Activated T-helper 1 cell treated with anti-CD3 and anti-CD28 coated beads, Interleukin-2, amount 50 U/mL, for 16 hours (primary cell): Measurements from ENCODE around the gene SCFD2.
"Not testable (repeated sequence)": the region's sequence is repeated elsewhere in the genome, so short reads cannot be mapped to it uniquely, and the experiment has no call there.

Experiments
- DNase-seq, 2 donors: peaks; one replicate each; pipeline ENCODE4 v3.0.0-alpha.2; 2020; ENCODE audit warnings: low read depth in 1 of 2, low spot score in 1 of 2

The SCFD2 gene

DNA sequence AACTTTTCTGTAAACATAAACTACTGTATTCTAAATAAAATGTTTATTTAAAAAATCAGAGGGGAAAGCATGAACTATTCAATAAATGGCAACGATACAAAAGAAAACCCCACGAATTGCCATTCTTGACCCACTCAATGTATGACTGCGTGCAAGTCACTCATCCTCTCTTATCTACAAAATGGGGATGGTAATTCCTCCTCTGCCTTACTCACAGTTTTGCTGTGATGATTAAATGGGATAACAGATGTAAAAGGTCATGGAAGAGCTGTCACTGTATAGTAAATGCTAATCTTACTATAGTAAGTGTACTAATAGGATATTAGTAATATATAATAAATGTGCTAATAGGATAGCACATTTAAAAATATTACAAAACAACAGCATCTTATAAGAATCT is 173.4 kb downstream of the SCFD2 start:
- DNase-seq, result no peak

DNA sequence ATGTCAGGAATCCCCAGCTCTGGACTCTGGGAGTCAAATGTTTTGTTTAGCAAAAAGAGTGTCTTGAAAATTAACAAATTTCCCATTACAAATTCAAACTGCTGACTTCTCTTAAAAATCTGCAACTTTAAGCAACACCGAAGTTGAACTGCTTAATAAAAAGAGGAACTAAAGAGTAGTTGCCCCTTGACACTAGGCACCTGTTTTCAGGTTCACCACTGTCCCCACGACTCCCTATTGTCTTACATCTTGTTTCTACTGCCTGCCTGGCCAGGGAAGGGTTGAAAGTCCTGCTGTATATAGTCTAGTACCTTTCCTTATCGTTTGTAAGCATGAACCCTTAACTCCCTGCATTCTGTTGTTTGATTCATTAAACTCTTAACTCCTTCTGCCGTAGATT is 173.9 kb downstream of the SCFD2 start:
- DNase-seq, result no peak

DNA sequence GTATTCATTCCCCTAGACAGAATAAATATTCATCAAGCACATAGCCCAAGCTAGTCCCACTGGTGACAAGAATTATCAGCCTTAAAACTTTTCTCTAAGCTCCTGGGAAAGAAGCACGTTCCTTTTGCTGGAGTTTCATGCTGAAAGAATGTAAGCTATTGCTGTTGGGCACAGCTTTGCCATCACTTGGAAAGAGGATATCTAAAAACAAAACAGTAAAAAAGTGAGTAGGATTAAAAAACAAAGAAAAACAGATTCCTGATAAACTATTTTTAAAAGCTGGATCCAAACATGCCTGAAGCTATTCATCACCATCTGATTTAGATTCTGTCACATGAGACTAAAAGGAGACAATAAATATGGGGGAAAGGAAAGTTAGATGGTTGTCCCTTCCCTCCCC is 176.8 kb downstream of the SCFD2 start:
- DNase-seq, result no peak

DNA sequence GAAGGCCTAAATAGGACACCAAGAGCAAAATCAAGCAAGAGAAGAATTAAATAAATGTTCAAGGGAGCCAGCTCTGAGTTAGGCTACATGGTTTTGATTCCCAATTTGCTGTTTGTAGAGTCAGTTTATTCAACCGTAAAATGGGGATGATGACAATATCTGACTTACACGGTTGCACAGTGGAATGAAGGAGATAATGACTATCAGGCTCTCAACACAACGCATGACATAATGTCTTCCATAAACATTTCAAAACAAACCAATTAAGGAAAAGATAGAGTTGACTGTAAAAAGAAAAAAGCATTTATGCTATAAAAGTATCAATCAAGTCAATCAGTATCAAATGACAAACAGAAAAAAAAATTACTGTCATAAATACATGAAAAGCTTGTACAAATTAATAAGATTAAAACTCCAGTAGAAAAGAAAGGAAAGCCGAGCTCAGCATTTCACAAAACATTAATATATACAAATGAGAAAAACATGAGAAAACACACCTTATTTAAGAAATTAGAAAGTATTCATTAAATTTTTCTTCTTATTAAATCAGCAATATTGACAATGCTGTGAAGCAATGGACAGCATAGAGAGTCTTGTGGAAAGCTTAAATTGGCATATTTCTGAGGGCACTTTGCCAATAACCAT is 179.0 kb downstream of the SCFD2 start:
- no peak for DNase-seq

DNA sequence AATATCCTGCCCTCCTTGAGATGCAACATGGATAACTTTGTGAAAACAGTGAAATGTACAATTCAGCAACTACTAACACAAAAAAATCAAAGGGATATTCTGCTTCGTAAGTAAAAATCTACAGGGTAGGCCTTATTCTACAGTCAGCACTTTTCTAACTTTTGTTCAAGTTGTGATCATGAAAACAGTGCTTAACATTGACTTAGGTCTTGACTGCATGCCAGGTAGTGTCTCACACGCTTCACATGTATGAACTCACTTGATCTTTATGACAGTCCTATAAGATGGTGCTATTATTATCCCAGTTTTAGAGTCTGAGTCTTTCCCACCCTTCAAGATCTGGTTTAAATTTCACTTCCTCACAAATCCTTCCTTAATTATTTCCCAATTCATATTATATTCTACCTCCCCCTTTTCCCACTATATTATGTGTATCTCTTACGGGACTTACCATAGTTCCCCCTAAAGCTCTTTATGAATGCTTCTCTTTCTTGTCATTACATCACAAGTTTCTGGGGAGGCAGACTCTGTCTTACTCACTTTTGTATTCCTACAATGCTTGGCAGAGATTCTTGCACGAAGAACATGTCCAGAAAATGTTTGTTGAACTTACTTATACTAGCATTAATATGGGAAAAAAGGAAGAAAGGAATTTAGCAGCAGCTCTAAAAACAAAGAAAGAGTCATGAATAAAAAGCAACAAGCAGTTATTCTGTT is 179.8 kb downstream of the SCFD2 start:
- DNase-seq, result no peak

DNA sequence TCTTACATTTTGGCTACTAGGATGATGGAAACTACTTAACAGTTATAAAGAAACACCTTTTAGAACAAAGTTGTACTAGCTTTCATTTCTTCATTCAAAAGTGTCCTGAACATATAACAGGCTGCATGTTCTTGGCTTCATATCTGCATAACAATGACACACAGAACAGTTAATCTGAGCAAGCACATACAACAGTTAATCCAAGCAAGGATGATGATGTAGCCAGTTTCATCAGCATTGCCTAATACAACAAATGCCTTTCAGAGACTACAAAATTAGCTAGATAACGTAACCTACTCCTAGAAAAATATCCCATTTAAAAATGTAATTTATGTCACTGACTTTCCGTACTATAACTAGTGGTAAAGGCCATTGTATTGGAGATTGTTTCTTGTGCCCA is 182.1 kb downstream of the SCFD2 start:
- DNase-seq, result no peak

DNA sequence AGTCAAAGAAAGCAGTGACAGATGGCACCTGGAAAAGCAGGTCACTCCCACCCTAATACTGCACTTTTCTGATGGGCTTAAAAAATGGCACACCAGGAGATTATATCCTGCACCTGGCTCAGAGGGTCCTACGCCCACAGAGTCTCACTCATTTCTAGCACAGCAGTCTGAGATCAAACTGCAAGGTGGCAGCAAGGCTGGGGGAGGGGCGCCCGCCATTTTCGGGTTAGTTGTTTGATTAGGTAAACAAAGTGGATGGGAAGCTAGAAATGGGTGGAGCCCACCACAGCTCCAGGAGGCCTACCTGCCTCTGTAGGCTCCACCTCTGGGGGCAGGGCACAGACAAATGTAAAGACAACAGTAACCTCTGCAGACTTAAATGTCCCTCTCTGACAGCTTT is 188.1 kb downstream of the SCFD2 start:
- DNase-seq, result not testable (repeated sequence)

DNA sequence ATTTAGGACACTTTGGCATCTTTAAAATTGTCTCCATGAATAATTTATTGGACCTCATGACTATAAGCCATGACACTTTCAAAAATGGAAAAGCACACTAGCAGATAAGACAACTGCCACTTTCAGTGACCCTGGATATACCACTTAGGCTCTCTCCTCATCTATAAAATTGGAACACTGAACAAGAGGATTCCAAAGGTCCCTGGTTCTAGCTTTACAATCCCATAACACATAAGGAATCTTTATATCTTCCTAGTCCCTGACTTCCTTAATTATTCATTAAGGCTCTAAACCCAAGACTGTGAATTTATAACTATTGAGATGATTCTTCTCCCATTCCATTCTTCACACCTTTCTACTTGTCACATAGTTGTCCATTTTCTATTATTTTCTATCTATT is 190.2 kb downstream of the SCFD2 start:
- no peak for DNase-seq

DNA sequence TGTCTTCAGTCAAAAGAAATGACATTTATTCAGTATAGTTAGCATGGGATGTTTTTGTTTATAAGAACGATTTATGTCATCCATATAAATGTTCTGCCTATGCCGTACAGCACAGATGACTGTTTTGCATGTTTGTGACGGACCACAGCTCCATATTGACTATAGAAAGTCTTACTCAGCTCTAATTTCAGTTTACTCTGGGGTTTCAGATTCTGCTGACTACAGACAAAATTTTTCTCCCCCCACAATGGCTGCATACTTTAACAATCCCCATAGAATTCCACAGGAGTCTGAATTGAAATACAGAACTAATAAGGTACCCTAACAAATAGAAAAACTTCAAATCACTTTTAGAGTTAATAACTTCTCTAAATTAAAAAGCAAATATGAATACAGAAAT is 191.0 kb downstream of the SCFD2 start:
- DNase-seq, result no peak

DNA sequence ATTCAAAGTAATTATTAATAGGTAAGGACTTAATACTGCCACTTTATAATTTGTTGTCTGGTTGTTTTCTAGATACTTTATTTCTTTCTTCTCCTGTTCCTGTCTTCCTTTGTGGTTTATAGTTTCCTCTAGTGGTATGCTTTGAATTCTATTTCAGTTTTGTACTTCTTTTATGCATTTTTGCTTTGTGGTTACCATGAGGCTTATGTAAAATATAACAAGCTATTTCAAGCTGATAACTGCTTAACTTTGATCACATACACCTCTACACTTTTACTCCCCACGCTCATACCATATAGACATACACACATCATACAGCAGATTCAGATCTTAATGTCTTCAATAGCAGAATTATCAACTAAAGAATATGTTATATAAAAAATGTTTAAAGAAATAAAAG is 192.3 kb downstream of the SCFD2 start:
- DNase-seq, result no peak

DNA sequence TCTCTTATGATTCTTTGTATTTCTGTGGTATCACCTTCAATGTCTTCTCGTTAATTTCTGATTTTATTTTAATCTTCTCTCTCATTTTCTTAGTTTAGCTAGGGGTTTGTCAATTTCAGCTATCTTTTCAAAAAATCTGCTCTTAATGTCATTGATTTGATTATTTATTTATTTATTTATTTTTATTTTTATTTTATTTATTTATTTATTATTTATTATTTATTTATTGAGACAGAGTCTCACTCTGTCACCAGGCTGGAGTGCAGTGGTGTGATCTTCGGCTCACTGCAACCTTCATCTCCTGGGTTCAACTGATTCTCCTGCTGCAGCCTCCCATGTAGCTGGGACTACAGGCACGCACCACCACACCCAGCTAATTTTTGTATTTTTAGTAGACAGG is 194.1 kb downstream of the SCFD2 start:
- DNase-seq, result no peak

DNA sequence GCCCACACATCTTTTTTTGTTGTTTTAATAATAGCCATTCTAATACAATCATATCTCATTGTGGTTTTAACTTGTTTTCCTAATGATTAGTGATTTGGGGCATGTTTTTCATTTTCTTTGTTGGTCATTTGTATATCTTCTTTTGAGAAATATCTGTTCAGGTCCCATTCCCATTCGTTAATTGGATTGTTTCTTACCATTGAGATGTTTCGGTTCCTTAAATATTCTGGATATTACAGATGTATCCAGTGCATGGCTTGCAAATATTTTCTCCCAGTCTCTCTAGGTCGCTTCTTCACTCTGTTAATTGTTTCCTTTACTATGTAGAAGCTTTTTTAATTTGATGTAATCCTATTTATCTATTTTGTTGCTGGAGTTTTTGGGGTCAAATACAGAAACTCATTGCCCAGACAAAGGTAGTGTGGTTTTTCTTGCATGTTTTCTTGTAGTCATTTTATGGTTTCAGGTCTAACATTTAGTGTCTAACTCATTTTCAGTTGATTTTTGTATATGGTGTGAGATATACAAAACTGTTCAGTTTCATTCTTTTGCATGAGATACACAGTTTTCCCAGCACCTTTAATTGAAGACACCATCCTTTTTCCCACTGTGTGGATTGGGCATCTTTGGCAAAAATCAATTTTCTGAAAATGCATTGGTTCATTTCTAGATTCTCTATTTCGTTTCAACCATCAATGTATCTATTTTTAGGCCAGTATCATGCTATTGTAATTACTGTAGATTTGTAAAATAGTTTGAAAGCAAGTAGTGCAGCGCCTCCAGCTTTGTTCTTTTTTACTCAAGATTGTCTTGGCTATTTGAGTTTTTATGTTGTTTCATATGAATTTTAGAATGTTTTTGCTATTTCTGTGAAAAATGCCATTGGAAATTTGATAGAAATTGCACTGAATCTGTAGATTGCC is 195.9 kb downstream of the SCFD2 start:
- no peak for DNase-seq

DNA sequence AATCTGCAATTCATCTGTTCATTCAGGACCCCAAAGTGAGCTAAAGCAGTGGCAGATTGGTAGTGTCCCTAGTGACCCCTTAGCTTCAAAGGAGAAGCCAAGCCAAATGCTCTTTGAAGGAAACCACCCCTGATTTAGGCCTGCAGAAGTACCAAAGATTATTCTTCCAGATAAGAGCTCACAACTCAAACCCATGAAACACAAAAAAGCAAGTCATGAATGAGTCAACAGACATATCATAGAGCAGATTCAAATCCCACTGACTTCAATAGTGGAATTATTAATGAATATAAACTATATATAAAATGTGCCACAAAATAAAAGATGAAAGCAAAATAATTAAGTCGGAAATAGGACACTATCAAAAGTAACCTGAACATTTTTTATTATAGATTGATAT is 197.6 kb downstream of the SCFD2 start:
- DNase-seq, result no peak

DNA sequence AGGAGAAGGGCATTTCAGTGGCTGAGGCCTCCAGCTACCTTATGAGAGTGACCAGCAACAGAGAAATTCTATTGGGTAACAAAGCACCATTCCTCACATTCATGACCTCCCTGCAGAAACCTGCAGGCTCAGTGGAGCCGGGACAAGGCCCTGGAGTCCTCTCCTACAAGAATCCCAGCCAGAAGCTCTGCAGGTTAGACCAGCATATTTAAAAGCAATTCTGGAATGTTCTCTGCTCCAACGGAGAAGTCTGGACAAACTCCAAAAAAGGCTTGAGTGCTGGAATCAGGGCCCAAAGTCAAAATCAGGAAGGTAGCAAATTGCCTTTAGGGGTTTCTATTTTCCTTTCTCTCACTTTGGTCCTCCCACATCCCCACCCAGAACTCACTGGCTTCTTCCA is 202.9 kb downstream of the SCFD2 start:
- DNase-seq, result no peak

DNA sequence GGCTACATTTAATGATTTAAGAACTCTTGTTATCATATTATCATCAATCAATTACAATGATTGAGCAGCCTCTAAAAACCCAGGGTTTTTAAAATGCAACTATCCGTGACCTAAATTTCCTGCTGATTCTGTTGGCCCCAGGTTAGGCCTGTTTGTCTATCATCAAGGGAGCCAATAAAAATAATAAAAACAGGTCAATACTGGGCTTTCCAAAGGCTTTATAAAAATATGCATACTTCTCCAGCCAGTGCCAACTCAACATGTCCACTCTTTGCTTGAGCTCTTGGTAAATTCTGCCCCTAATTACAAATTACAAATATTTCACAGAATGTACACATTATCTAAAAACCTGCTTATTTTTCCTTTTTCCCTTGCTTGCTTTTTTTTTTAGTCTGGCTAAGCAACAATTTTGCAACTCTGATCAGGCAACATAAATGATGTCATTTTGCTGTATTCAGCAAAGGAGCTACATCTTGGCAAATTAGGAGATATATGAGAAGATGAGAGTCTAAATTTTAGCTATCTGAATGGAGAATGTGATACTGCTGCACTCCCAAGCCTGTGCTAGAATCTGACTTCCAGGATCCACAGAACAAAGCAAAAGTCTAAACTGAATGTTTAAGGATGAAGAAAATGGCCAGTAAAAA is 204.0 kb downstream of the SCFD2 start:
- no peak for DNase-seq

DNA sequence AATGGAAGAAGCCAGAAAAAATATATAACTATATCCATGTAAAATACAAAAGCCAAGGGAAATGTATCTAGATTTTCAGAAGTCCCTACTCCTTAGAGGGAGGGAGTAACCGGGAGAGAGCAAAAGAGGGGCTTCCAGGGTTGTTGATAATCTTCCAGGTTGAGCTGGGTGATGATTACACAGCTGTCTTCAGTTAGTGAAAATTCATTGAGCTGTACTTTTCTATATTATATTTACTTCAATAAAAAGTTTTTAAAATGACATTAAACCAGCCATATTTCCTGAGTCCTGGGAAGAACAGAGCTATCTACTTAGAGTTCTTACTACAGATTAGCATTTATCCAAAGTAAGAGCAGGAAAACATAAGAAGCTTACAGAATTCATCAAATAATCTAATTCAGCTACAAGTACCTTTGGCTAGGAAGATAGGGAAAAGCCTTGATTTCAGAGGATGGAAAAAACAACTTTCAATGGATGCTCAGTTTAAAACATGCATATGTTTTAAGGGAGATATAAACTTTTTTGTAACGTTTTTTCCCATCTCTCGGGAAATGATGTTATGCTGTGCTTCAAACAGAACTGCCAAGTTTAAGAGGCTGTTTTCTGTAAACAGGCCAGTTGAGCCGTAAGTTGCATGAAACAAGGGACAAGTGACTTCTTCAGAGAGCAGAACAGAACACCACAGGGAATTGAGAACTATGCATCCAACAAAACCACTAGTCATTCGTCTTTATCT is 204.6 kb downstream of the SCFD2 start:
- no peak for DNase-seq

DNA sequence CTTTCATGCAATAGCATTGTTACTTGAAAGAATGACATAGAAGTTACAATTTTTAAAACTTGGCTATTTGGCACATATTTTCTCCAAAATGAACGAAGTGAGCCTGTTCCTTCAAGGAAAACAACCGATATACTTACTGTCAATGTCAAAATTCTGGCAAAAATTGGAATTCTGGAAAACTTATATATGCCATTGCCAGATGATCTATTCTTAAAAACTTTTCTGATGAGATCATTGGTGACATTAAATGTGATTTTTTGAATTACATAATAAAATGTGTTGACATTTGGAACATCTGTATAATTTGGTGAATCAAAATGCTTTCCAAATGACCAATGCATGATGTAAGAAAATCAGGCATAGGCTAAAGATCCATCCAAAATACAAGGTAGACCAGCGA is 209.0 kb downstream of the SCFD2 start:
- DNase-seq, result no peak

DNA sequence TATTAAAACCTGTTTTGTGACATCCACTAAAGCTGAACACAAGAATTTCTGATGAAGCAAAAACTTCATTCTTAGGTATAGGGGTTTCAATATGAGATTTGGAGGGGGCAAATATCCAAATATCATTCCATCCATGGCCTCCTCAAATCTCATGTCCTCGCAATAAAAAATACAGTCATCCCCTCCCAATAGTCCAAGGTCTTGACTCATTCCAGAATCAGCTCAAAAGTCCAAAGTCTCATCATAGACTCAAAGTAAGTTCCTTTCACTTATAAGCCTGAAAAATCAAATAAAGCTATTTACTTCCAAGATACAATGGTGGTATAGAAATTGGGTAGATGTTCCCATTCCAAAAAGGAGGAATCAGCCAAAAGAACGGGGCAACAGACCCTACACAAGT is 213.4 kb downstream of the SCFD2 start:
- no peak for DNase-seq

DNA sequence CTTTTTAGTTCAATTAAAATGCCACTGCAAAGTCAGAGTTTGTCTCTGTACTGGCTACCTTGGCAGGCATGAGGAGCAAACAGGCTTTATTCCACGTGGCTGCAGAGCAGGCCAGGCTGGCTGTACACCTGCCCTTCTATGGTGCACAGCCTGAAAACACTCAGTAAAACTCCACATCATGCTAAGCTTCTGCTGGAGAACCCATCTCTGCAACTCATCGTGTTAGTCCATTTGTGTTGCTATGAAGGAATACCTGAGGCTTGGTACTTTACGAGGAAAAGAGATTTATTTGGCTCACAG is 214.4 kb downstream of the SCFD2 start:
- DNase-seq, result no peak

DNA sequence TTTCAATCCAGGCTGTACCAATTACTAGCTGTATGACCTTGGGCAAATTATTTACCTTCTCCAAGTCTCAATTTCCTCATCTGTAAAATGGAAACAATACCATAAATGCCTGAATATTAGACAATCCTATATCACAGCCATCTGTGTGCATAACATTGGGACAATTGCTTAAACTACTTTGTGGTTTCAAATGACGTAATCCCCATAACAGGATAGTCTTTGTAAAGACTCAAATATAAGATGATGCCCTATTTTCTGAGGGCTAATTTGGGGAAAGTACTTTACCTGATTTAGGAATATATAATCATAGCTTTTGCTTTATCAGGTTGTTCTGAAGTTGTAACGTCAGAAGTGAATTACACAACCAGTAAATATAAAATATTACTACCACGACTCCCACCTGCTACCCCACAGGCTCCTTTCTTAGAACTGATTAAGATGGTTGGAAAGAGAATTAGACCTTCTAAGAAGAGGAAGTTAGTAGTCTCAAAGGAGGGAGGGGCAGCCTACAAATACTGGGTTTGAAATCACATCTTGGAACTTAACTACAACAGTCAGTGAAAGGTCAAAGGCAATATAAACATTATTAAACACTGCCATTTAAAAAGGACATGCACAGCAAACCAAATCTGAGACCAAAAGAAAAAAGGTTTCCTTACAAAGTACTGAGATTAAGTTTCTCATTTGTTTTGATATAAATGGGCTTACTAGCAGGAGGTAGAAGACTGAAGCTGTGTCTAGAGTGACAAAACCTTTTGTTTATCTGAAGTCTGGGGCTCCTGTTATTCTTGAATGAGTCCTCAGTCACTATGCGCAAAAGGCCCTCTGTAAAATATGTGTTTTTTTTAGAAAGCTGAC is 215.0 kb downstream of the SCFD2 start:
- DNase-seq, result no peak
